ENCODE measurements around the gene MYO7B.
"Not testable (repeated sequence)": the region's sequence is repeated elsewhere in the genome, so short reads cannot be mapped to it uniquely, and the experiment has no call there.

- not testable (repeated sequence) for TF ChIP-seq CTCF (IDR thresholded peaks at IDR 0.05; ENCODE audit: insufficient read depth, low read length); REST (IDR thresholded peaks at IDR 0.05; ENCODE audit: insufficient replicate concordance, low read depth); POLR2AphosphoS5 (IDR thresholded peaks at IDR 0.05; ENCODE audit: low read depth); GABPA (IDR thresholded peaks at IDR 0.05; ENCODE audit: low read depth)
Measured at GRCh38 chr2:127543013-127543501, 7.6 kb downstream of the MYO7B start.
